ENCODE results near the gene NKX2-3. TPM values are rescaled to one million over a fixed set of nuclear protein-coding genes. Genes with fewer than 3 reads are reported as not detected.
A peak's percentile ranks its signal among the peaks of the same experiment; 100 is the strongest.

The NKX2-3 gene
- not detected in 2 replicates for total RNA-seq

- Mint-ChIP-seq H3K36me3 (ENCODE audit: low read depth) (no peaks in the 10 kb centered on the region), H3K27ac (no peak within 1 kb of the TSS), H3K27me3 (peaks cover 80% of the 10 kb centered on the region), H3K9me3 (no peaks in the 10 kb centered on the region), H3K4me1 (peaks cover 71% of the 10 kb centered on the region), H3K4me3 (peak within 1 kb of the TSS; percentile 78)
- no peak for ATAC-seq (ENCODE audit: low read depth)
- CTCF ChIA-PET: no interaction called here
- no peak for DNase-seq
- POLR2A ChIA-PET: no interaction called here
- no peak for TF ChIP-seq CTCF (IDR thresholded peaks at IDR 0.05)
- intact Hi-C loops (cut with micrococcal nuclease): loop anchor here (5.0 to 10.0 kb wide), 4 partner anchors 138 to 1602 kb away; partner anchors contain the start of gene TLX1
These were observed at the start of gene NKX2-3 for GRCh38 chr10:99532687-99533495. NKX2-3 (plus strand) TSS chr10:99532942; CDS start chr10:99533132, 190 bp downstream.

- DNase-seq (no peak), ATAC-seq (ENCODE audit: low read depth) (no peak)
- CTCF ChIA-PET: no interaction called here
- POLR2A ChIA-PET: no interaction called here
- Mint-ChIP-seq H3K27ac (no peak overlapping the region), H3K27me3 (peaks cover 54% of the 10 kb centered on the region), H3K9me3 (peaks cover 5% of the 10 kb centered on the region), H3K4me1 (peaks cover 4% of the 10 kb centered on the region), H3K36me3 (ENCODE audit: low read depth) (no peaks in the 10 kb centered on the region), H3K4me3 (no peak overlapping the region)
- intact Hi-C loops (cut with micrococcal nuclease): no loop called here
- no peak for TF ChIP-seq CTCF (IDR thresholded peaks at IDR 0.05)
These were observed 47.8 kb upstream of the NKX2-3 start for GRCh38 chr10:99484626-99485581.

- H3K9me3 Mint-ChIP-seq: no peaks in the 10 kb centered on the region
- CTCF ChIA-PET: interaction anchor here (0.9 to 1.3 kb wide), 2 partner anchors 61 to 224 kb away, joined by 3 read pairs; no protein-coding TSS in a partner anchor
- H3K4me1 Mint-ChIP-seq: peaks cover 4% of the 10 kb centered on the region
- H3K4me3 Mint-ChIP-seq: no peak overlapping the region
- no peak overlapping the region for H3K27ac Mint-ChIP-seq
- intact Hi-C loops (cut with micrococcal nuclease): no loop called here
- POLR2A ChIA-PET: no interaction called here
- no peaks in the 10 kb centered on the region for H3K36me3 Mint-ChIP-seq (ENCODE audit: low read depth)
- H3K27me3 Mint-ChIP-seq: peaks cover 58% of the 10 kb centered on the region
- no peak for ATAC-seq (ENCODE audit: low read depth)
- no peak for TF ChIP-seq CTCF (IDR thresholded peaks at IDR 0.05)
- no peak for DNase-seq
These were observed 45.5 kb upstream of the NKX2-3 start for GRCh38 chr10:99487125-99487807.

GRCh38 chr10:99489271-99489670, 43.5 kb upstream of the NKX2-3 start:
- H3K27me3 Mint-ChIP-seq: peaks cover 52% of the 10 kb centered on the region
- H3K4me3 Mint-ChIP-seq: no peak overlapping the region
- H3K36me3 Mint-ChIP-seq (ENCODE audit: low read depth): no peaks in the 10 kb centered on the region
- H3K9me3 Mint-ChIP-seq: no peaks in the 10 kb centered on the region
- DNase-seq (no peak), ATAC-seq (ENCODE audit: low read depth) (no peak)
- H3K4me1 Mint-ChIP-seq: peaks cover 4% of the 10 kb centered on the region
- no peak for TF ChIP-seq CTCF (IDR thresholded peaks at IDR 0.05)
- ChIA-PET POLR2A (no interaction called here), CTCF (interaction anchor here (1.6 kb wide), 1 partner anchor 53 kb away, joined by 3 read pairs; no protein-coding TSS in a partner anchor)
- intact Hi-C loops (cut with micrococcal nuclease): no loop called here
- H3K27ac Mint-ChIP-seq: no peak overlapping the region
